GM19193 (cell line): Measurements from ENCODE around the gene SAP130.

Source experiments
- POLR2A ChIP-seq: IDR thresholded peaks from 4 replicates; pipeline ENCODE4 v1.6.1; 2011; ENCODE audit not compliant: insufficient read depth, insufficient read length; ENCODE audit errors: extremely low read depth

SAP130 gene

DNA sequence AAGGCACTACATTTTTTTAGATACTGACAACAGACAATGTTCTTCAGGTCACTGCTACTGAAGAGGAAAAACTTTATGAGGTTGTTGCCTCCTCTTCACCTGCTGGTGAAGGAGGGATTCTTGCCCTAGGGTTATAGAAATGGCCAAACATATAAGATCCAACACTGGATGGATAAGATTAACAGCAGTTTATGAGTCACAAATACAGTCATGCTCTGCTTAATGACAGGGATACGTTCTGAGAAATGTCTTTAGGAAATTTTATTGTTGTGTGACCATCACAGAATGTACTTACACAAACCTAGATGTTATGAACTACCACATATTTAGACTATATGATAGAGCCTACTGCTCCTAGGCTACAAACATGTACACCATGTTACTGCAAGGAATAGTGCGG is 84.7 kb downstream of the SAP130 start:
- TF ChIP-seq POLR2A, result no peak

DNA sequence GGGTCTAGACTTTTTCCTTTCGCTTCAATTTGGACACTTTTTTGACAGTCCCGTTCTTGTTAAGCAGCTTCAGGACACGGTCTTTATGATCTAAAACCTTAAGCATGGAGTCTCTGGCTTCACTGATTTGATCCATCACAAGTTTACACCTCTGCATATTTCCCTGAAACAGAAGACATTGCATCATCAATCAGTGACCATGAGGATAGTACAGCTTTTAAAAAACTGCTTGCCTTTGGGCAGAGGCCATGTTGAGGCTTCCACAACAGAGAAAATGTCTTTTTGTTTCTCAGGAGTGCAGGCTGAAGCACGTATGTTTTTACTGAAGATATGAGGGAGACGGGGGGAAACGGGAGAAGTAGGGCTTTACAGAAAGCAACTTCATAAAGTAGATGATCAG is 85.9 kb downstream of the SAP130 start:
- TF ChIP-seq POLR2A, result no peak

DNA sequence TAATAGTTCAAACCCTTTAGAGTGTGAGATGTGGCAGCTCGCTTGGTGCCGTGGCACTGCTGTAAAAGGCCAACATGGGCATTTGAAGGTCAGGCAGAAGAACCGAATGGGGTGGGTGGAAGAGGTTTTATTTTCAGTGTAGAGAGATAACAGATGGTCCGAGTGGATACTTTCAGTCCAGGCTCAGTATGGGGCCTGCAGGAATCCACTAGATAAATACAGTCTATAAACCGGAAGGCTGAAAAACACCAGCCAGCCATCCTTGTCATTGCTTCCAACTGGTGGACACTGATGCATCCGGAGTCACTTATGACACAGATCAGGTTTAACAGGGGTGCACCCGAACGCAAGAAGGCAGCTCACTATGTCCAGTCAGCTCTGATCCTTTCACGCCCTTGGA is 86.4 kb downstream of the SAP130 start:
- TF ChIP-seq POLR2A, result no peak

DNA sequence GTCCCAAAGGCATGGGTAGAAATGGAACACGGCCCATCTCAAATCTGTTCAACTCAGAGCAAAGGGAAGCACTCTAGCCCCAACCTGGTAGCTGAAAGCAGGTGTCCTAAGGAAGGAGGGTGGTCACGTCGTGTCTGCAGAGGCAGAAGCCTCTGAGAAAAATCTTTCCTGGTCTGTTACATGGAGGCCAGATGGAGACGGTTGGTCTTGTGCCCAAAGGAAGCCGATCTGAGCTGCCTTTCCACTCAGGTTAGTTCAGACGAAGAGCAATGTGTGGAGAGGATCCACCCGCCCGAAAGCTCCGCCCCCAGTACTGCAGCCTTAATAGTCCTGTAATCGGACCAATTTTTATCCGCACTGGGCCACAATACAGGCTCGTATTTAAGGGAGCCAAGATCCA is 87.2 kb downstream of the SAP130 start:
- no peak for TF ChIP-seq POLR2A

- no peak for TF ChIP-seq POLR2A
These were observed 92.5 kb downstream of the SAP130 start for GRCh38 chr2:127935337-127935736.

GRCh38 chr2:127932199-127932876 is 95.5 kb downstream of the SAP130 start:
- no peak for TF ChIP-seq POLR2A

DNA sequence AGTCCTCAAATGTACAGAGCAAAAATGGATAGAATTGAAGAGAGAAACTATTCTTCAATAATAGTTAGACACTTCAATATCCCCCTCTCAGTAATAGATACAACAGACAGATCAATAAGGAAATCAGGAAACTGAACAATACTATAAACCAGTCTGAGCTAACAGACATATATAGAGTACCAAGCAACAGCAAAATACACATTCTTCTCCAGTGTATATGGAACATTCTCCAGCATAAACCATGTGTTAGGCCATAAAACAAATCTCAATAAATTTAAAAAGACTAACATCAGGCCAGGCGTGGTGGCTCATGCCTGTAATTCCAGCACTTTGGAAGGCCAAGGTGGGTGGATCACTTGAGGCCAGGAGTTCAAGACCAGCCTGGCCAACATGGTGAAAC is 98.4 kb downstream of the SAP130 start:
- no peak for TF ChIP-seq POLR2A

GRCh38 chr2:127927384-127927783 is 100.5 kb downstream of the SAP130 start:
- no peak for TF ChIP-seq POLR2A

DNA sequence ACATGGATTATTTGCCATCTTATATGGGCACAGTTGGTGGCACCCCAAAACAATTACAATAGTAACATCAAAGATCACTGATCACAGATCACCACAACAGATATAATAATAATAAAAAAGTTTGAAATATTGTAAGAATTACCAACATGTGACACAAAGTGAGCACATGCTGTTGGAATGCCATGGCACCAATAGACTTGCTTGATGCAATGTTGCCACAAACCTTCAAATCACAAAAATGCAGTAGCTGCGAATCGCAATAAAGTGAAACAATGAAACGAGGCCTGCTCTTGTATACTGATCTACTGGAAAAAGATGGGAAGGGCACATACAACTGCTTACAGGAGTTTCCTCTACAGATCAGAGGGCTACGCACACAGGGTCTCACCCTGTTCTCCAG is 109.9 kb downstream of the SAP130 start:
- no peak for TF ChIP-seq POLR2A

DNA sequence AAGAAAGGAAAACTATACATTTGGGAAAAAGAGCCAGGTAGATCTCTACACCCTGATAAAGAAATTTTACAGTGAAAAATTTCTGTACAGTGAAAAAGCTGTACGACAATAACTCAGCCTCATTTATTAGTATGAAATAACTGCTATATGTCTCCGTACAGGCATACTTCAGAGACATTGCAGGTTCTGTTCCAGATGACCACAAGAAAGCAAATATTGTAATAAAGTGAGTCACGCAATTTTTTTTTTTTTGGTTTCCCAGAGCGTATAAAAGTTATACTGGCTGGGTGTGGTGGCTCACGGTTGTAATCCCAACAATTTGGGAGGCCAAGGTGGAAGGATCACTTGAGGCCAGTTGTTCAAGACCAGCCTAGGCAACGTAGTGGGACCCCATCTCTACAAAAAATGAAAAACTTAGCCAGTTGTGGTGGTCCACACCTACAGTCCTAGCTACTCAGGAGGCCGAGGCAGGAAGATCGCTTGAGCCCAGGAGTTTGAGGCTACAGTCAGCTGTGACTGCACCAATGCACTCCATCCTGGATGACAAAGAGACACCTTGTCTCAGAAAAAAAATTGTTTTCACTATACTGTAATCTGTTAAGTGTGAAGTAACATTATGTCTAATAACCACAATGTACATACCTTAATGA is 113.9 kb downstream of the SAP130 start:
- TF ChIP-seq POLR2A, result no peak

DNA sequence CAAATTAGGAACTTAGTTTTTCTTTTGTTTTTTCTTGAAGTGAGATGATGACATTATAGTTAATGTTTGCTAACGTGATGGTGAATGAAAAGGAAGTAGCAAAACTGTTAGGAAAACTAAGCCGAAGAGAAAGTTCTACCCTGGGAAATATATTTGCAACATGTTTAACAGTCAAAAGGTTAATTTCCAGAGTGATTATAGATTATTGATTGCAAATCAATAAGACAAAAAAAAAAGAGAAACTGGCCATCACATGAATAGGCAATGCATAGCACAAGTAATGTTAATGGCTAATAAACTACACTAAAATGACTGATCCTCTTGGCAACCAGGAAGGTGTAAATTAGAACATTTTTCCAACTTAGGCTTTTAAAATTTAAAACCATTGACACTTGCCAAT is 116.1 kb downstream of the SAP130 start:
- no peak for TF ChIP-seq POLR2A

- TF ChIP-seq POLR2A, result no peak
These were observed 117.4 kb downstream of the SAP130 start for GRCh38 chr2:127910415-127910814.

GRCh38 chr2:127909019-127909418 is 118.8 kb downstream of the SAP130 start:
- TF ChIP-seq POLR2A, result no peak

GRCh38 chr2:127906206-127906926 is 121.5 kb downstream of the SAP130 start:
- no peak for TF ChIP-seq POLR2A

- TF ChIP-seq POLR2A, result no peak
These were observed 126.4 kb downstream of the SAP130 start for GRCh38 chr2:127901339-127902056.

GRCh38 chr2:127897531-127898211 is 130.2 kb downstream of the SAP130 start:
- TF ChIP-seq POLR2A, result no peak

DNA sequence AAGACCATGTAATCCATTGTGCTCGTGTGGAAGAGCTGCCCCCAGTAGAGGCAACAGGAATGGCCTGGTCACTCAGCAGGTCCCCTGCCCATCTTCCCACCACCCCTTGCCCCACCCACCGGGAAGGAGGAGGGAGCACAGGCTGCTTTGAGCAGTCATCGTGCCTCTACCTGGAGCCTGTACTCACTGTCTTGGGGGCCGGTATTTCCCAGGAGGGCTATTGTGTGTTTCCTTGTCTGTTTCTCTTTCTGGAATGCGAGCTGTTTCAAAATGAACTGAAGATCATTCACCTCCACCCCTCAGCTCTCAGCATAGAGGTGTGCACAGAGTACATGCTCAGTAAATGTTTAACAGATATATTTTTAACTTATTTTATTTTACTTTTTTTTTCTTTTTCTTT is 134.4 kb downstream of the SAP130 start:
- no peak for TF ChIP-seq POLR2A
